GM18519 (cell line): ENCODE results near the gene LRP2BP.
"Not testable (repeated sequence)": the region's sequence is repeated elsewhere in the genome, so short reads cannot be mapped to it uniquely, and the experiment has no call there.

Experiments
- ATAC-seq: cut with Tn5 transposase; IDR thresholded peaks from one replicate; pipeline ENCODE4 v1.9.1; 2021; ENCODE audit warnings: mild to moderate bottlenecking, moderate library complexity; ENCODE audit not compliant: unreplicated experiment, low FRiP score

LRP2BP gene

GRCh38 chr4:185329879-185330510 is 65.7 kb downstream of the LRP2BP start:
- ATAC-seq = not testable (repeated sequence)

- no peak for ATAC-seq
Observed at GRCh38 chr4:185328586-185328985, 67.1 kb downstream of the LRP2BP start.

GRCh38 chr4:185325721-185326120 is 70.0 kb downstream of the LRP2BP start:
- not testable (repeated sequence) for ATAC-seq

- not testable (repeated sequence) for ATAC-seq
Observed at GRCh38 chr4:185324361-185324760, 71.4 kb downstream of the LRP2BP start.

GRCh38 chr4:185323606-185324005 is 72.1 kb downstream of the LRP2BP start:
- no peak for ATAC-seq

- ATAC-seq = no peak
Observed at GRCh38 chr4:185322803-185323202, 72.9 kb downstream of the LRP2BP start.

- no peak for ATAC-seq
Observed at GRCh38 chr4:185318679-185319078, 77.0 kb downstream of the LRP2BP start.

GRCh38 chr4:185317880-185318279 is 77.8 kb downstream of the LRP2BP start:
- ATAC-seq = no peak

- not testable (repeated sequence) for ATAC-seq
Observed at GRCh38 chr4:185317462-185317861, 78.3 kb downstream of the LRP2BP start.
